Skin epidermis (tissue), 12 donors: ENCODE results near the gene SLC39A9.
"Not testable (repeated sequence)": the region's sequence is repeated elsewhere in the genome, so short reads cannot be mapped to it uniquely, and the experiment has no call there.

Source experiments
- H3K27ac ChIP-seq, 21 experiments: fragments of 200-600 bp; sonication (generic) in 11 of 21; one replicate each; pipeline ENCODE4 v1.5.0; 2020; ENCODE audit warnings: mild to moderate bottlenecking in 3 of 21, inconsistent platforms in 2 of 21, moderate library complexity in 2 of 21
- H3K4me3 ChIP-seq, 7 experiments: fragments of 200-600 bp; sonication (generic) in 2 of 7; one replicate each; pipeline ENCODE4 v1.5.0; 2020; ENCODE audit warnings: inconsistent platforms in 2 of 7, mild to moderate bottlenecking in 2 of 7, moderate library complexity in 1 of 7

SLC39A9 gene

GRCh38 chr14:69464829-69465228 is 66.3 kb downstream of the SLC39A9 start:
- Histone ChIP-seq H3K4me3 (no peak overlapping the region), H3K27ac (peak overlapping the region in 1 of 21 experiments; percentile 15)

- Histone ChIP-seq H3K4me3 (no peak overlapping the region), H3K27ac (no peak overlapping the region)
Measured at GRCh38 chr14:69468949-69469348, 70.5 kb downstream of the SLC39A9 start.

- no peak overlapping the region for H3K4me3 ChIP-seq
- no peak overlapping the region for H3K27ac ChIP-seq
Measured at GRCh38 chr14:69471436-69471835, 72.9 kb downstream of the SLC39A9 start.

- Histone ChIP-seq H3K4me3 (no peak overlapping the region), H3K27ac (no peak overlapping the region)
Measured at GRCh38 chr14:69471916-69472315, 73.4 kb downstream of the SLC39A9 start.

GRCh38 chr14:69473260-69473659 is 74.8 kb downstream of the SLC39A9 start:
- Histone ChIP-seq H3K27ac (no peak overlapping the region), H3K4me3 (no peak overlapping the region)

GRCh38 chr14:69473946-69474345 is 75.5 kb downstream of the SLC39A9 start:
- Histone ChIP-seq H3K27ac (no peak overlapping the region), H3K4me3 (no peak overlapping the region)

- Histone ChIP-seq H3K4me3 (no peak overlapping the region), H3K27ac (no peak overlapping the region)
Measured at GRCh38 chr14:69475194-69475818, 76.8 kb downstream of the SLC39A9 start.

GRCh38 chr14:69476824-69477450 is 78.4 kb downstream of the SLC39A9 start:
- H3K27ac ChIP-seq, H3K4me3 ChIP-seq: not testable (repeated sequence)

- not testable (repeated sequence) for H3K4me3 ChIP-seq, H3K27ac ChIP-seq
Measured at GRCh38 chr14:69478055-69478454, 79.6 kb downstream of the SLC39A9 start.

- H3K27ac ChIP-seq: no peak overlapping the region
Measured at GRCh38 chr14:69479696-69480095, 81.2 kb downstream of the SLC39A9 start.

GRCh38 chr14:69480136-69480535 is 81.6 kb downstream of the SLC39A9 start:
- Histone ChIP-seq H3K4me3 (no peak overlapping the region), H3K27ac (no peak overlapping the region)

More at GRCh38 chr14:69479696-69480095, 81.2 kb downstream of the SLC39A9 start:
- no peak overlapping the region for H3K4me3 ChIP-seq

GRCh38 chr14:69481815-69482568 is 83.5 kb downstream of the SLC39A9 start:
- Histone ChIP-seq H3K4me3 (no peak overlapping the region), H3K27ac (no peak overlapping the region)

GRCh38 chr14:69483765-69484443 is 85.4 kb downstream of the SLC39A9 start:
- Histone ChIP-seq H3K4me3 (peak overlapping the region in 6 of 7 experiments; percentile 3 to 39 (median 22)), H3K27ac (no peak overlapping the region)

- Histone ChIP-seq H3K27ac (no peak within 1 kb of the TSS), H3K4me3 (peak within 1 kb of the TSS in 6 of 7 experiments; percentile 3 to 39 (median 22))
Measured at GRCh38 chr14:69484444-69485314, 86.2 kb downstream of the SLC39A9 start, which contains the start of gene PLEKHD1. TSS of gene PLEKHD1 (plus strand) at chr14:69484728. CDS start at chr14:69484966, 238 bp downstream.

GRCh38 chr14:69485315-69485660 is 86.8 kb downstream of the SLC39A9 start:
- Histone ChIP-seq H3K4me3 (no peak overlapping the region), H3K27ac (no peak overlapping the region)

GRCh38 chr14:69485701-69486100 is 87.2 kb downstream of the SLC39A9 start:
- no peak overlapping the region for H3K27ac ChIP-seq
- H3K4me3 ChIP-seq: no peak overlapping the region

GRCh38 chr14:69487226-69487625 is 88.7 kb downstream of the SLC39A9 start:
- Histone ChIP-seq H3K27ac (no peak overlapping the region), H3K4me3 (no peak overlapping the region)

- no peak overlapping the region for H3K27ac ChIP-seq
- no peak overlapping the region for H3K4me3 ChIP-seq
Measured at GRCh38 chr14:69487771-69488170, 89.3 kb downstream of the SLC39A9 start.

GRCh38 chr14:69489495-69489894 is 91.0 kb downstream of the SLC39A9 start:
- no peak overlapping the region for H3K4me3 ChIP-seq
- no peak overlapping the region for H3K27ac ChIP-seq
